Adipose tissue (tissue), 3 donors: ENCODE measurements around the gene MAST2. TPM values are rescaled to one million over a fixed set of nuclear protein-coding genes. Genes with fewer than 3 reads are reported as not detected.

ENCODE experiments used
- polyA plus RNA-seq, 3 donors: library from polyadenylated mRNA; stranded (reverse); fragments of 200-250 nt; gene quantifications; one replicate each; pipeline ENCODE4 v1.2.3, GENCODE V29; 2013
- donor health status: healthy with polysubstance abuse.
- donor health status: Bipolar disorder and iron deficiency.
- donor health status: healthy.

Gene MAST2
- polyA plus RNA-seq, 3 donors, result 4.4 to 11.4 (median 7.7) TPM

Other genes with a start within 250 kb of the MAST2 start
- gene NASP, start 219.6 kb upstream of the MAST2 start, polyA plus RNA-seq, result 100 to 1,000 TPM in 1 of 3 donors, 10 to 100 TPM in 2; 37.2 to 117 (median 92.1) TPM
- gene CCDC17, start 179.6 kb upstream of the MAST2 start, polyA plus RNA-seq, result 1 to 10 TPM in 1 of 3 donors, under 1 TPM in 2; 0.58 to 2.7 (median 0.77) TPM
- gene GPBP1L1, start 117.1 kb upstream of the MAST2 start, polyA plus RNA-seq, result 10 to 100 TPM; 31.8 to 40.2 (median 33.6) TPM
- gene TMEM69, start 115.4 kb upstream of the MAST2 start, polyA plus RNA-seq, result 10 to 100 TPM; 13.8 to 18.2 (median 16.7) TPM
- 1 to 10 TPM; 4.8 to 9.1 (median 5.3) TPM for gene IPP, start 53.0 kb upstream of the MAST2 start, polyA plus RNA-seq